Neural cell (in vitro differentiated cells): Measurements from ENCODE around the gene SLC12A8.

Source experiments
- CTCF ChIP-seq: fragments of 450-650 bp; IDR thresholded peaks from 2 replicates; pipeline ENCODE4 v1.5.1; 2014; ENCODE audit warnings: antibody characterized with exemption, mild to moderate bottlenecking, moderate library complexity; ENCODE audit not compliant: poor library complexity, severe bottlenecking
- EP300 ChIP-seq: fragments of 450-650 bp; conservative IDR thresholded peaks from 2 replicates; pipeline ENCODE4 v1.6.1; 2014; ENCODE audit warnings: antibody characterized with exemption, mild to moderate bottlenecking, moderate library complexity; ENCODE audit not compliant: poor library complexity, severe bottlenecking
- EZH2 ChIP-seq: fragments of 200-600, 300-800 bp; shearing (Covaris generic), sonication (generic); IDR thresholded peaks from 2 replicates; pipeline ENCODE4 v1.6.1; 2014; ENCODE audit warnings: antibody characterized with exemption, low read length, borderline replicate concordance, mild to moderate bottlenecking; ENCODE audit not compliant: insufficient read depth, poor library complexity, severe bottlenecking
- MXI1 ChIP-seq: fragments of 450-650 bp; conservative IDR thresholded peaks from 2 replicates; pipeline ENCODE4 v1.6.1; 2014; ENCODE audit warnings: antibody characterized with exemption, mild to moderate bottlenecking; ENCODE audit not compliant: poor library complexity, severe bottlenecking
- POLR2AphosphoS5 ChIP-seq: IDR thresholded peaks from 2 replicates; pipeline ENCODE4 v1.6.1; 2012
- RAD21 ChIP-seq: fragments of 450-650 bp; conservative IDR thresholded peaks from 2 replicates; pipeline ENCODE4 v1.6.1; 2014; ENCODE audit warnings: antibody characterized with exemption, mild to moderate bottlenecking, moderate library complexity
- TF ChIP-seq, protein P1 (sequence below): IDR thresholded peaks from 2 replicates; pipeline ENCODE4 v1.6.1; 2012; ENCODE audit warnings: borderline replicate concordance

DNA sequence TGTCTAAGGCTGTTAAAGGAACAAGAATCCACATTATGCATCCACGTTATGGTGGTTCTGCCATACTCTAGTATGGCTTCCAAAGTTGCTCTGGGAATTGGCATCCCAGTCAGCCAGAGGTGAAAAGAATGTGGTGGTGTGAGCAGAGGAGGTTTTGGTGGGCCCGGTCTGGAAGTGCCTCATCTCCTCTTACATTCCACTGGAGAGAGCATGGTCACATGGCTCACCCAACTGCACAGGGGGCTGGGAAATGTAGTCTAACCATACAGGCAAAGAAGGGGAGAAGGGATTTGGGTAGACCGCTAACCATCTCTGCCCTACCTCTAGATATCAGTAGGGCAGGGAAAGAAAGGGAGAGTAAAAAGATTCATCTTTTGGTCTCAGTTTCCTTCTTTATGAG, 153.6 kb downstream of the SLC12A8 start:
- TF ChIP-seq EZH2 (no peak), MXI1 (no peak), POLR2AphosphoS5 (no peak), CTCF (no peak), EP300 (no peak), RAD21 (no peak)
- TF ChIP-seq, protein P1, sequence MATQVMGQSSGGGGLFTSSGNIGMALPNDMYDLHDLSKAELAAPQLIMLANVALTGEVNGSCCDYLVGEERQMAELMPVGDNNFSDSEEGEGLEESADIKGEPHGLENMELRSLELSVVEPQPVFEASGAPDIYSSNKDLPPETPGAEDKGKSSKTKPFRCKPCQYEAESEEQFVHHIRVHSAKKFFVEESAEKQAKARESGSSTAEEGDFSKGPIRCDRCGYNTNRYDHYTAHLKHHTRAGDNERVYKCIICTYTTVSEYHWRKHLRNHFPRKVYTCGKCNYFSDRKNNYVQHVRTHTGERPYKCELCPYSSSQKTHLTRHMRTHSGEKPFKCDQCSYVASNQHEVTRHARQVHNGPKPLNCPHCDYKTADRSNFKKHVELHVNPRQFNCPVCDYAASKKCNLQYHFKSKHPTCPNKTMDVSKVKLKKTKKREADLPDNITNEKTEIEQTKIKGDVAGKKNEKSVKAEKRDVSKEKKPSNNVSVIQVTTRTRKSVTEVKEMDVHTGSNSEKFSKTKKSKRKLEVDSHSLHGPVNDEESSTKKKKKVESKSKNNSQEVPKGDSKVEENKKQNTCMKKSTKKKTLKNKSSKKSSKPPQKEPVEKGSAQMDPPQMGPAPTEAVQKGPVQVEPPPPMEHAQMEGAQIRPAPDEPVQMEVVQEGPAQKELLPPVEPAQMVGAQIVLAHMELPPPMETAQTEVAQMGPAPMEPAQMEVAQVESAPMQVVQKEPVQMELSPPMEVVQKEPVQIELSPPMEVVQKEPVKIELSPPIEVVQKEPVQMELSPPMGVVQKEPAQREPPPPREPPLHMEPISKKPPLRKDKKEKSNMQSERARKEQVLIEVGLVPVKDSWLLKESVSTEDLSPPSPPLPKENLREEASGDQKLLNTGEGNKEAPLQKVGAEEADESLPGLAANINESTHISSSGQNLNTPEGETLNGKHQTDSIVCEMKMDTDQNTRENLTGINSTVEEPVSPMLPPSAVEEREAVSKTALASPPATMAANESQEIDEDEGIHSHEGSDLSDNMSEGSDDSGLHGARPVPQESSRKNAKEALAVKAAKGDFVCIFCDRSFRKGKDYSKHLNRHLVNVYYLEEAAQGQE = no peak
